Lower leg skin (tissue), 4 donors: ENCODE results near the gene TMEM220. TPM values are rescaled to one million over a fixed set of nuclear protein-coding genes. Genes with fewer than 3 reads are reported as not detected.
A peak's percentile ranks its signal among the peaks of the same experiment; 100 is the strongest.

Experiments used
- DNase-seq, 2 donors: peaks; one replicate each; pipeline ENCODE4 v3.0.0-alpha.2; 2019; ENCODE audit warnings: low spot score in 2 of 2
- H3K4me3 ChIP-seq: fragments of 200-600 bp; sonication (generic); 2 replicates; pipeline ENCODE4 v1.5.1; 2017; ENCODE audit warnings: mild to moderate bottlenecking, low read depth; ENCODE audit not compliant: poor library complexity, severe bottlenecking
- CTCF ChIP-seq, 3 donors: fragments of 450-650 bp; IDR thresholded peaks; one replicate each; pipeline ENCODE4 v1.5.1; 2016; ENCODE audit warnings: antibody characterized with exemption in 3 of 3, mild to moderate bottlenecking in 3 of 3, moderate library complexity in 2 of 3
- POLR2A ChIP-seq, 2 donors: fragments of 450-650 bp; IDR thresholded peaks; one replicate each; pipeline ENCODE4 v1.6.1; 2016 to 2017; ENCODE audit warnings: antibody characterized with exemption in 2 of 2, mild to moderate bottlenecking in 1 of 2, moderate library complexity in 1 of 2
- WGBS, 2 donors: methylation state at CpG; one replicate each; pipeline ENCODE4 v1.1.5; 2018; 5-methylcytosine and 5-hydroxymethylcytosine counted together
- intact Hi-C: fragments of 100-400 bp; cut with DNase I; formaldehyde crosslinking; loops from one replicate; pipeline ENCODE4 v1.15.0; 2023; ENCODE audit warnings: low total_unique reads
- total RNA-seq, 4 donors: library from RNA; depleted of rRNA; stranded (reverse); fragments of >200 nt; gene quantifications; one replicate each; pipeline ENCODE4 v1.1.0, GENCODE V29; 2016

Gene TMEM220
- 10 to 100 TPM in 1 of 4 donors, 1 to 10 TPM in 3; 2.8 to 54.5 (median 3.7) TPM for total RNA-seq

- intact Hi-C loops = no loop called here
- 2 to 4% methylated on average over 34 to 58 of the region's 79 CpGs for WGBS, 2 donors
- DNase-seq = peak; percentile 72 to 98
These were observed at the start of gene TMEM220 for GRCh38 chr17:10729334-10730193. TSS of gene TMEM220 (minus strand) at chr17:10730023. CDS start at chr17:10729851, 172 bp downstream.

GRCh38 chr17:10779609-10780008, 49.8 kb upstream of the TMEM220 start:
- H3K4me3 ChIP-seq = no peak overlapping the region
- intact Hi-C loops = no loop called here
- 76 to 82% methylated on average over 2 of the region's 2 CpGs for WGBS, 2 donors
- DNase-seq = no peak
- no peak for TF ChIP-seq POLR2A (IDR thresholded peaks at IDR 0.05)
- no peak for TF ChIP-seq CTCF (IDR thresholded peaks at IDR 0.05)

More at GRCh38 chr17:10729334-10730193, at the start of gene TMEM220:
- peak within 1 kb of the TSS; percentile 44 for H3K4me3 ChIP-seq
- TF ChIP-seq CTCF (IDR thresholded peaks at IDR 0.05) = no peak
- no peak for TF ChIP-seq POLR2A (IDR thresholded peaks at IDR 0.05)

GRCh38 chr17:10777890-10778289, 48.1 kb upstream of the TMEM220 start:
- intact Hi-C loops = no loop called here
- TF ChIP-seq CTCF (IDR thresholded peaks at IDR 0.05) (no peak), POLR2A (IDR thresholded peaks at IDR 0.05) (no peak)
- H3K4me3 ChIP-seq = no peak overlapping the region
- 89 to 92% methylated on average over 6 of the region's 6 CpGs for WGBS, 2 donors
- DNase-seq = peak in 1 of 2 donors; percentile 83

- intact Hi-C loops = no loop called here
- DNase-seq = peak in 1 of 2 donors; percentile 61
- 73 to 85% methylated on average over 11 of the region's 11 CpGs for WGBS, 2 donors
- TF ChIP-seq CTCF (IDR thresholded peaks at IDR 0.05) = no peak
- no peak overlapping the region for H3K4me3 ChIP-seq
These were observed 47.4 kb upstream of the TMEM220 start for GRCh38 chr17:10777131-10777807.

GRCh38 chr17:10776381-10776780, 46.6 kb upstream of the TMEM220 start:
- TF ChIP-seq POLR2A (IDR thresholded peaks at IDR 0.05) (no peak), CTCF (IDR thresholded peaks at IDR 0.05) (no peak)
- H3K4me3 ChIP-seq = no peak overlapping the region
- DNase-seq = no peak
- WGBS, 2 donors = 63 to 74% methylated on average over 2 of the region's 2 CpGs
- intact Hi-C loops = no loop called here
